H1 (cell line): ENCODE results near the gene FAM161A. TPM values are rescaled to one million over a fixed set of nuclear protein-coding genes. Genes with fewer than 3 reads are reported as not detected.

ENCODE experiments used
- E2F6 ChIP-seq: IDR thresholded peaks from 2 replicates; pipeline ENCODE4 v1.6.1; 2012; ENCODE audit warnings: inconsistent platforms
- polyA plus RNA-seq, 7 experiments: library from polyadenylated mRNA; depleted of rRNA in 3 of 7; stranded (reverse) in 5 of 7; unstranded in 2 of 7; fragments of >200 nt in 5 of 7; fragments of 200-250 nt in 2 of 7; gene quantifications; 1 replicate in 5 of 7; 2 replicates in 1 of 7; 4 replicates in 1 of 7; pipeline versions ENCODE4 v1.2.1 to v1.2.3, GENCODE V29; 2011 to 2013; ENCODE audit warnings: missing spikeins in 2 of 7, mixed read lengths in 2 of 7
- total RNA-seq: library from RNA; stranded (reverse); fragmentation: NEBNext Ultra II Directional; extraction: Animal tissue kit (Norgen Biotek cat#: 25700); gene quantifications from 2 replicates; pipeline ENCODE4 v1.2.1, GENCODE V29; 2021

The FAM161A gene
- total and polyA plus RNA-seq, 2 of the 8 experiments (the other 6 are each of a cell fraction or from before 2014, with no cell fraction given), result 1.6 to 9.7 TPM

- no peak for TF ChIP-seq E2F6
Measured at GRCh38 chr2:61787941-61788563, 65.8 kb downstream of the FAM161A start (continued).
